Stimulated activated CD4-positive, alpha-beta T cell treated with anti-CD3 and anti-CD28 coated beads, TNF-alpha, amount 100 ng/mL, for 48 hours (primary cell): ENCODE data around the gene KCNN3.

Experiments
- DNase-seq, 3 donors: peaks; one replicate each; pipeline ENCODE4 v3.0.0-alpha.2; 2020; ENCODE audit warnings: low read depth in 3 of 3

KCNN3 gene

GRCh38 chr1:154880671-154881070 is 10.6 kb upstream of the KCNN3 start:
- DNase-seq = no peak

- no peak for DNase-seq
Measured at GRCh38 chr1:154879038-154879421, 8.9 kb upstream of the KCNN3 start.

- DNase-seq = peak; percentile 48 to 63 (median 59)
Measured at GRCh38 chr1:154878371-154879037, 8.4 kb upstream of the KCNN3 start.

GRCh38 chr1:154877370-154877974 is 7.4 kb upstream of the KCNN3 start:
- DNase-seq = no peak

GRCh38 chr1:154876842-154877369 is 6.8 kb upstream of the KCNN3 start:
- DNase-seq = no peak

GRCh38 chr1:154874465-154874864 is 4.4 kb upstream of the KCNN3 start:
- no peak for DNase-seq

- DNase-seq = no peak
Measured at GRCh38 chr1:154873321-154873950, 3.4 kb upstream of the KCNN3 start.

GRCh38 chr1:154871374-154871773 is 1.3 kb upstream of the KCNN3 start:
- DNase-seq = no peak

- no peak for DNase-seq
Measured at GRCh38 chr1:154870734-154871133, 653 bp upstream of the KCNN3 start.

- DNase-seq = no peak
Measured at GRCh38 chr1:154869351-154870114, 548 bp downstream of the KCNN3 start.

- no peak for DNase-seq
Measured at GRCh38 chr1:154867841-154868605, 2.1 kb downstream of the KCNN3 start.

- DNase-seq = peak in 1 of 3 donors; percentile 33
Measured at GRCh38 chr1:154867064-154867825, 2.8 kb downstream of the KCNN3 start.

GRCh38 chr1:154866257-154867063 is 3.6 kb downstream of the KCNN3 start:
- no peak for DNase-seq

GRCh38 chr1:154865442-154866256 is 4.4 kb downstream of the KCNN3 start:
- no peak for DNase-seq

GRCh38 chr1:154864189-154864975 is 5.7 kb downstream of the KCNN3 start:
- no peak for DNase-seq

GRCh38 chr1:154863315-154864174 is 6.5 kb downstream of the KCNN3 start:
- no peak for DNase-seq

- DNase-seq = no peak
Measured at GRCh38 chr1:154862907-154863306, 7.2 kb downstream of the KCNN3 start.
